CD14-positive monocyte (primary cell): Measurements from ENCODE around the gene CPN2. TPM values are rescaled to one million over a fixed set of nuclear protein-coding genes. Genes with fewer than 3 reads are reported as not detected.

Experiments used
- DNase-seq, 3 donors: peaks; one replicate each; pipeline ENCODE4 v3.0.0-alpha.2; 2011 to 2022
- H2AFZ ChIP-seq: 2 replicates; pipeline ENCODE4 v1.6.0; 2012; ENCODE audit warnings: mild to moderate bottlenecking, low read depth, low read length, inconsistent platforms; ENCODE audit not compliant: insufficient read depth, poor library complexity, severe bottlenecking
- H3K27ac ChIP-seq, 2 donors: 1 replicate in 1 of 2; 2 replicates in 1 of 2; pipeline ENCODE4 v1.5.1; 2012 to 2013; ENCODE audit warnings: low read length in 2 of 2, control low read depth in 1 of 2, inconsistent platforms in 1 of 2, low read depth in 1 of 2, mild to moderate bottlenecking in 1 of 2
- H3K27me3 ChIP-seq, 2 donors: one replicate each; pipeline versions ENCODE4 v1.6.0 to v1.6.1; 2011 to 2013; ENCODE audit warnings: low read length in 2 of 2; ENCODE audit not compliant: control insufficient read depth in 2 of 2, insufficient read depth in 2 of 2
- H3K36me3 ChIP-seq, 2 donors: replicated peaks in 1 of 2; 1 replicate in 1 of 2; 2 replicates in 1 of 2; pipeline versions ENCODE4 v1.5.1 to v1.6.1; 2012 to 2013; ENCODE audit warnings: low read length in 2 of 2, control low read depth in 1 of 2, inconsistent platforms in 1 of 2, mild to moderate bottlenecking in 1 of 2; ENCODE audit not compliant: insufficient read depth in 2 of 2, control insufficient read depth in 1 of 2
- H3K4me1 ChIP-seq, 2 donors: 1 replicate in 1 of 2; 2 replicates in 1 of 2; pipeline versions ENCODE4 v1.5.1 to v1.6.1; 2012 to 2013; ENCODE audit warnings: low read length in 2 of 2, control low read depth in 1 of 2, inconsistent platforms in 1 of 2, mild to moderate bottlenecking in 1 of 2, moderate library complexity in 1 of 2; ENCODE audit not compliant: insufficient read depth in 2 of 2, control insufficient read depth in 1 of 2
- H3K4me2 ChIP-seq: replicated peaks from 2 replicates; pipeline ENCODE3; 2012; ENCODE audit warnings: low read length, moderate library complexity, mild to moderate bottlenecking; ENCODE audit not compliant: poor library complexity, severe bottlenecking; ENCODE audit errors: extremely low read depth
- H3K4me3 ChIP-seq, 3 experiments: fragments of 200-600 bp in 1 of 3; sonication (generic) in 1 of 3; replicated peaks in 1 of 3; 1 replicate in 2 of 3; 2 replicates in 1 of 3; pipeline ENCODE4 v1.5.1; 2011 to 2013; ENCODE audit warnings: low read length in 3 of 3, mild to moderate bottlenecking in 3 of 3, control low read depth in 2 of 3, low read depth in 2 of 3, inconsistent platforms in 1 of 3, moderate library complexity in 1 of 3
- H3K79me2 ChIP-seq: 2 replicates; pipeline ENCODE4 v1.6.0; 2012; ENCODE audit warnings: mild to moderate bottlenecking, control low read depth, inconsistent platforms, low read length, moderate library complexity; ENCODE audit not compliant: insufficient read depth
- H3K9ac ChIP-seq: 2 replicates; pipeline ENCODE4 v1.6.0; 2017; ENCODE audit warnings: low read length, mild to moderate bottlenecking; ENCODE audit not compliant: insufficient read depth, poor library complexity, severe bottlenecking
- H3K9me3 ChIP-seq, 2 donors: replicated peaks in 1 of 2; 1 replicate in 1 of 2; 2 replicates in 1 of 2; pipeline versions ENCODE4 v1.5.1 to v1.6.1; 2012 to 2013; ENCODE audit warnings: low read length in 2 of 2, control low read depth in 1 of 2; ENCODE audit not compliant: control insufficient read depth in 1 of 2, insufficient read depth in 1 of 2
- H4K20me1 ChIP-seq: 2 replicates; pipeline ENCODE4 v1.6.0; 2012; ENCODE audit warnings: mild to moderate bottlenecking, low read length, control low read depth, moderate library complexity; ENCODE audit not compliant: insufficient read depth
- H3K27ac Mint-ChIP-seq, 7 donors: one replicate each; pipeline ENCODE4 v1.8.0; 2020; ENCODE audit warnings: mild to moderate bottlenecking in 7 of 7, mixed read lengths in 7 of 7, moderate library complexity in 6 of 7, inconsistent platforms in 2 of 7
- H3K27me3 Mint-ChIP-seq, 3 donors: one replicate each; pipeline ENCODE4 v1.8.0; 2021 to 2022; ENCODE audit warnings: low read depth in 3 of 3, mild to moderate bottlenecking in 3 of 3, mixed read lengths in 3 of 3, moderate library complexity in 3 of 3, inconsistent platforms in 1 of 3
- H3K36me3 Mint-ChIP-seq, 2 donors: one replicate each; pipeline ENCODE4 v1.8.0; 2020; ENCODE audit warnings: mixed read lengths in 2 of 2, inconsistent platforms in 1 of 2, mild to moderate bottlenecking in 1 of 2
- H3K4me1 Mint-ChIP-seq: one replicate; pipeline ENCODE4 v1.8.0; 2020; ENCODE audit warnings: mild to moderate bottlenecking, mixed read lengths
- H3K4me3 Mint-ChIP-seq, 2 donors: one replicate each; pipeline ENCODE4 v1.8.0; 2020; ENCODE audit warnings: mild to moderate bottlenecking in 2 of 2, mixed read lengths in 2 of 2, moderate library complexity in 1 of 2
- H3K9me3 Mint-ChIP-seq, 7 donors: one replicate each; pipeline ENCODE4 v1.8.0; 2020 to 2022; ENCODE audit warnings: mixed read lengths in 7 of 7, mild to moderate bottlenecking in 6 of 7, moderate library complexity in 6 of 7, inconsistent platforms in 2 of 7
- WGBS: methylation state at CpG from one replicate; pipeline ENCODE4 v1.1.5; 2013; ENCODE audit warnings: missing lambda C conversion rate; ENCODE audit not compliant: insufficient coverage; 5-methylcytosine and 5-hydroxymethylcytosine counted together
- intact Hi-C, 2 donors: fragments of 100-400 bp; cut with micrococcal nuclease; formaldehyde crosslinking; loops; one replicate each; pipeline versions ENCODE4 v1.15.0 to v1.15.1; 2023
- polyA plus RNA-seq, 3 donors: library from polyadenylated mRNA; depleted of rRNA in 1 of 3; unstranded in 2 of 3; stranded (reverse) in 1 of 3; fragments of 300-500 nt in 2 of 3; fragments of >200 nt in 1 of 3; fragmentation: Illumina TruSeq in 2 of 3; gene quantifications; 1 replicate in 2 of 3; 2 replicates in 1 of 3; pipeline ENCODE4 v1.2.3, GENCODE V29; 2012 to 2021
- TF ChIP-seq, protein P1 (sequence below): fragments of 200-600 bp; IDR thresholded peaks from one replicate; pipeline ENCODE4 v1.8.0; 2022; ENCODE audit warnings: antibody characterized with exemption, mild to moderate bottlenecking

CPN2 gene
- polyA plus RNA-seq, 3 donors, result not detected

- H3K9me3 ChIP-seq, result peaks cover 9% of the 10 kb centered on the region in 2 donors
- Mint-ChIP-seq H3K9me3 (peaks cover 7 to 18% (median 13%) of the 10 kb centered on the region in 7 donors), H3K27me3 (peaks cover 44 to 72% (median 45%) of the 10 kb centered on the region in 3 donors), H3K36me3 (no peaks in the 10 kb centered on the region), H3K4me3 (no peak overlapping the region), H3K27ac (no peak overlapping the region), H3K4me1 (peaks cover 16% of the 10 kb centered on the region)
- no peak for DNase-seq
- no peaks in the 10 kb centered on the region for H4K20me1 ChIP-seq
- intact Hi-C loops, result loop anchor here in 1 of 2 donors (10.0 kb wide), 1 partner anchor 654 kb away; no protein-coding TSS in a partner anchor
- no peak overlapping the region for H3K4me3 ChIP-seq
- H3K27ac ChIP-seq, result no peak overlapping the region
- no peak overlapping the region for H2AFZ ChIP-seq
- no peaks in the 10 kb centered on the region for H3K79me2 ChIP-seq
- 100% methylated on average over 3 of the region's 3 CpGs for WGBS
- H3K27me3 ChIP-seq, result peaks cover 17 to 45% of the 10 kb centered on the region in 2 donors
- H3K4me1 ChIP-seq, result peaks cover 6 to 14% of the 10 kb centered on the region in 2 donors
- no peak overlapping the region for H3K4me2 ChIP-seq
- TF ChIP-seq, protein P1, sequence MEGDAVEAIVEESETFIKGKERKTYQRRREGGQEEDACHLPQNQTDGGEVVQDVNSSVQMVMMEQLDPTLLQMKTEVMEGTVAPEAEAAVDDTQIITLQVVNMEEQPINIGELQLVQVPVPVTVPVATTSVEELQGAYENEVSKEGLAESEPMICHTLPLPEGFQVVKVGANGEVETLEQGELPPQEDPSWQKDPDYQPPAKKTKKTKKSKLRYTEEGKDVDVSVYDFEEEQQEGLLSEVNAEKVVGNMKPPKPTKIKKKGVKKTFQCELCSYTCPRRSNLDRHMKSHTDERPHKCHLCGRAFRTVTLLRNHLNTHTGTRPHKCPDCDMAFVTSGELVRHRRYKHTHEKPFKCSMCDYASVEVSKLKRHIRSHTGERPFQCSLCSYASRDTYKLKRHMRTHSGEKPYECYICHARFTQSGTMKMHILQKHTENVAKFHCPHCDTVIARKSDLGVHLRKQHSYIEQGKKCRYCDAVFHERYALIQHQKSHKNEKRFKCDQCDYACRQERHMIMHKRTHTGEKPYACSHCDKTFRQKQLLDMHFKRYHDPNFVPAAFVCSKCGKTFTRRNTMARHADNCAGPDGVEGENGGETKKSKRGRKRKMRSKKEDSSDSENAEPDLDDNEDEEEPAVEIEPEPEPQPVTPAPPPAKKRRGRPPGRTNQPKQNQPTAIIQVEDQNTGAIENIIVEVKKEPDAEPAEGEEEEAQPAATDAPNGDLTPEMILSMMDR, result no peak
- H3K36me3 ChIP-seq, result no peaks in the 10 kb centered on the region
- no peak overlapping the region for H3K9ac ChIP-seq
Measured at GRCh38 chr3:194318511-194319161, 32.5 kb downstream of the CPN2 start.

- no peaks in the 10 kb centered on the region for H3K36me3 ChIP-seq
- intact Hi-C loops, result loop anchor here (2.0 to 10.0 kb wide), 2 partner anchors 536 to 652 kb away; no protein-coding TSS in a partner anchor
- TF ChIP-seq, protein P1, result no peak
- H3K27me3 ChIP-seq, result peaks cover 30 to 61% of the 10 kb centered on the region in 2 donors
- H3K9ac ChIP-seq, result no peak overlapping the region
- peaks cover 57 to 75% (median 57%) of the 10 kb centered on the region in 3 donors for H3K27me3 Mint-ChIP-seq
- H3K4me2 ChIP-seq, result no peak overlapping the region
- H3K4me1 Mint-ChIP-seq, result peaks cover 8% of the 10 kb centered on the region
- H3K4me3 ChIP-seq, result no peak overlapping the region
- no peak overlapping the region for H3K4me3 Mint-ChIP-seq
- H4K20me1 ChIP-seq, result no peaks in the 10 kb centered on the region
- peaks cover 9% of the 10 kb centered on the region in 2 donors for H3K9me3 ChIP-seq
- H3K4me1 ChIP-seq, result peaks cover 6 to 14% of the 10 kb centered on the region in 2 donors
- no peak overlapping the region for H3K27ac Mint-ChIP-seq
- H2AFZ ChIP-seq, result no peak overlapping the region
- H3K36me3 Mint-ChIP-seq, result no peaks in the 10 kb centered on the region
- H3K79me2 ChIP-seq, result no peaks in the 10 kb centered on the region
- H3K9me3 Mint-ChIP-seq, result peaks cover 7 to 19% (median 12%) of the 10 kb centered on the region in 7 donors
- no peak for DNase-seq
- no peak overlapping the region for H3K27ac ChIP-seq
- 94% methylated on average over 6 of the region's 6 CpGs for WGBS
Measured at GRCh38 chr3:194316918-194317317, 34.2 kb downstream of the CPN2 start.
